GM19035 (cell line): ENCODE results near the gene PLA2G5.
"Not testable (repeated sequence)": the region's sequence is repeated elsewhere in the genome, so short reads cannot be mapped to it uniquely, and the experiment has no call there.

ENCODE experiments used
- ATAC-seq: cut with Tn5 transposase; IDR thresholded peaks from one replicate; pipeline ENCODE4 v1.9.1; 2021; ENCODE audit not compliant: unreplicated experiment

The PLA2G5 gene, protein sequence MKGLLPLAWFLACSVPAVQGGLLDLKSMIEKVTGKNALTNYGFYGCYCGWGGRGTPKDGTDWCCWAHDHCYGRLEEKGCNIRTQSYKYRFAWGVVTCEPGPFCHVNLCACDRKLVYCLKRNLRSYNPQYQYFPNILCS

DNA sequence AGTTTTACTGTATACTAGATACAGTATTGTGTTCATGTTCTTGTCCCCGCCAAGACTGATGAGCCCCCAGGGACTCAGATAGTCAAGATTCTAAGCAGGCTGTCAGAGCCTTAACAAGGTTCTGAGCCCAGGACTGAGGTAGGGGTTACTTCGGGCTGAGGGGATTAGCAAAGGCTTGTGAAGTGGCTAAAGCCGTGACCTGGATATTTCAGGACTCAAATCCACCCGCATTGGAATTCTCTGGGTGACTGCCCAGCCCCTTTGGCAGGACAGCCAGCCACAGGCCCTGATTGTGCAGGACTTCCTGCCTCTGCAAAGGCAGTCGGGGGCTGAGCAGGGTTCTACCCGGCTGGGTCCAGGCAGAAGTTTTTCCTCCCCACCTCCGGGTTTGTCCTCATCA, at the start of gene PLA2G5:
TSS of gene PLA2G5 (plus strand) at position 321 of the 400 bp plus-strand sequence. CDS start 14,637 bp downstream, outside the sequence.
- ATAC-seq: no peak

DNA sequence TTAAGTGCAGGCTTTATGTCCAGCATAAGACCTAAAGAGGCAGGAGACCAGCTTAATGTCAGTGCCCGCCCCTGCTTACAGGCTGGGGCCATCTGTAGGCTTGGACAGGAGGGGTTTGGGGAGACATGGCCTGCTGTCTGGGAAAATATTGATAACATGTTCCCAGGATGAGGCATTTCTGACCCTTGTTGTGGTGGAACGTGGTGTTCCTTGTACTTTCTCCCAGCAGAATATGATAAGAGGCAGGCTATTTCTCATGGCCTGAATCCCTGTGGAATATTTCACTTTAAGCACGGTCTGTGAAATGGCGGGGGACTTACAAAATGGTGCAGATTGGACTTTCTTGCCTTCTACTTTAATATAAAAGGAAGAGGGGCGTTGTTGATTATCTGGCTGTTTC, 41.9 kb upstream of the PLA2G5 start:
- ATAC-seq: no peak

DNA sequence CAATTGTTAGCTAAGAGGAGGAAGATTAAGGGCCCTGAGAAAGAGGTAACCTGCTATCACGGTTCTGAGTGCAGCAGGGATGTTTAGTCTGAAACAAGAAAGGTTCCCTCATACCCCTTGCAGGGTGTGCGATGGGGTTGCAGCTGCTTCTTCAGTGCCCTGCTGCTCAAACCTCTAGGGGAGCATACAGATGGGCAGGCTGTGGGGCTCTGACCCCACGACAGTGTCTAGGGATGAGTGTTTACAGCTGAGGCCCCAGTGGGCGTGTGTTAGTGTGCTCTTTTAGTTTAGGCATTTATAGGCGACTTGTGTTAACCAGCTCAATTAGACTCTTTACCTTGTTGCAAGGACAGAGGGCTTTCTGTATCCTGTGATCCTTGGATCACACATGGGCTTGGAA, 41.3 kb upstream of the PLA2G5 start:
- ATAC-seq: no peak

DNA sequence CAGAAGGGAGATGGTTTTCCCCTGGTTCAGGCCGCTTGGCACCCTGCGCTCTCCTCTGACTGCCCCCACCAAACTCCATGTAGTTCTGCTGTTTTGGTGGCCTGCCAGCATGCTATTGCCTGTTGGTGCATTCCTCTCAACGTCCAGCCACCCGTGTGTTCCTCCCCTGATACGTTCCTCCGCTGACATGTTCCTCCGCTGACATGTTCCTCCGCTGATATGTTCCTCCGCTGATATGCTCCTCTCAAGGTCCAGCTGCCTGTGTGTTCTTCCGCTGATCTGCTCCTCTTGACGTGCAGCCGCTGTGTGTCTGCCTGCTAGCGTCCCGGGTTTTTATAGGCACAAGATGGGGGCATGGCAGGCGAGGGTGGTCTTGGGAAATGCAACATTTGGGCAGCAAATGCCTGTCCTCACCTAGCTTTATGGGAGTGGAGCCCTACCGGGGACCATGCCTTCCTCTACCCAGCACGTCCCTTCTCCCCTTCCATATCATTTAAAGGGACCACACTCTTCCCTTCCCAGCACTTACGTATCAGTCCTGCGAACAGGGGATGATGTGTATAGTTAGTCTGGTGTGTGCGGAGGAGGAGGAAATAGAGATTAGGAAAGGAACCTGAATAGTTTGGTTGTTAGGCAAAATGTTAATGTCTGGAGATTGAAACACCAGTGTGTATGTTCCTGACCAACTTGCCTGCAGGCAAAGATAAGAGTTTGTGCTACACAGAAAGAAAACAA, 40.6 kb upstream of the PLA2G5 start:
- ATAC-seq: no peak

DNA sequence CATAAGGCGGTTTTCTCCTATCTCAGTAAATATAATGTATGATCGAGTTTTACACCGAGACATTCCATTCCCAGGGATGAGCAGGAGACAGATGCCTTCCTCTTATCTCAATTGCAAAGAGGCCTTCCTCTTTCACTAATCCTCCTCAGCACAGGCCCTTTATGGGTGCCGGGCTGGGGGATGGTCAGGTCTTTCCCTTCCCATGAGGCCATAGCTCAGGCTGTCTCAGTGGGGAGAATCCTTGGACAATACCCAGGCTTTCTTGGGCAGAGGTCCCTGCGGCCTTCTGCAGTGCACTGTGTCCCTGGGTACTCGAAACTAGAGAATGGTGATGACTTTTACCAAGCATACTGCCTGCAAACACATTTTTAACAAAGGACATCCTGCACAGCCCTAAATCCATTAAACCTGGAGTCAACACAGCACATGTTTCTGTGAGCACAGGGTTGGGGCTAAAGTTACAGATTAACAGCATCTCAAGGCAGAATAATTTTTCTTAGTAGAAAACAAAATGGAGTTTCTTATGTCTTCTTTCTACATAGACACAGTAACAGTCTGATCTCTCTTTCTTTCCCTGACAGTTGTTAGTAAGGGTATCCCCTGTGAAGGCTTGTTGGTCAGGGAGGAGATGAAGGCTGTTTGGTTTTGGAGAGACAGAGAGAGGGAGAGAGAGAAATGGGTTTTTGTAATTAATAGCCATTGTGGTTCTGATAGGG, 39.4 kb upstream of the PLA2G5 start:
- ATAC-seq: not testable (repeated sequence)

- ATAC-seq: no peak
Observed at GRCh38 chr1:20031161-20031560, 38.8 kb upstream of the PLA2G5 start.

DNA sequence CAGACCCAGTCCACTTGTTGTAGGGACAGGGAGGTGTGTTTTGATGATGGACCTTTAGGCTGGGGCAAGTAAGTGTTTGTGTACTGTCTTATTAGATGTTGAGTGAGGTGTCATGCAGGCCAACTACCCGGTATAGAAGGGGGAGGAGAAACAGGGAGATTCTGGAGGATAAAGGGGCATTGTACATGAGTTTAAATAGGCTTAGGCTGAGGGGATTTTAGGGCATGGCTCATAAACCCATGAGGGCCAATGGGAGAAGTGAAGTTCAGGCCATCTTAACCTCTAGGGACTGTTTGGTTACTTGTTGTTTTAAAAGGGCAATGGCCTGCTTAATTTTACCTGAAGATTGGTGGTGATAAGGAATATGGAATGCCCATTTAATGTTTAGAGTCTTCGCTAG, 38.2 kb upstream of the PLA2G5 start:
- no peak for ATAC-seq

- ATAC-seq: no peak
Observed at GRCh38 chr1:20032425-20032824, 37.6 kb upstream of the PLA2G5 start.

DNA sequence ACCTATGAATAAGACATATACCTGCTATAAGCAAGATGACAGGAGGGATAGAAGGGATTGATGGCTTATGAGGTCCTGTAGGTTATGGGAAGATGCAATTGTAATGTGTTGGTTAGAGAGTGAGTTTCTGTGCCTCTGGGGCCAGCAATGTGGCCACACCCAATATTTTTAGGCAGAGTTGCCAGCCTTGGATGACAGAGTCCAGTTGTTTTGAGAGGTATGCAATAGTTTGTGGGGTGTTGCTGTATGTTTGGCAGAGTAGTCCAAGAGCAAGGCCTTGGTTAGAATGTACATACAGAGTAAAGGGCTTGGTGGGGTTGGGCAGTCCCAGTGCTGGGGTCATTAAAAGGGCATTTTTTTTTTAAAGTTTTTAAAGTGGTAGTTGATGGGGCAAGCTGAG, 36.6 kb upstream of the PLA2G5 start:
- ATAC-seq: no peak

DNA sequence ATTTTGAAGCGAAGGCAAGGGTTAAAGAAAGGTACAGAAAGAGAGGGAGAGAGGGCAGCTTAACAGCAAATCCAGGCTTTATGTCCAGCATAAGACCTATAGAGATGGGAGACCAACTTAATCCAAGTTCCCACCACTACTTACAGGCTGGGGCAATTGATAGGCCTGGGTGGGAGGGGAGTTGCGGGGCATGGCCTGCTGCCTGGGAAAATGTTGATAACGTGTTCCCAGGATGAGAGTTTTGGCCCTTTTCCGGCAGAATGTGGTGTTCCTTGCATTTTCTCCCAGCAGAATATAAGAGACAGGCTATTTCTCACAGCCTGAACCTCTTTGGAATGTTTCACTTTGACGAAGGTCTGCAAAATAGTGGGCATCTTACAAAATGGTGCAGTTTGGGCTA, 34.9 kb upstream of the PLA2G5 start:
- no peak for ATAC-seq

- no peak for ATAC-seq
Observed at GRCh38 chr1:20037877-20038276, 32.1 kb upstream of the PLA2G5 start.

DNA sequence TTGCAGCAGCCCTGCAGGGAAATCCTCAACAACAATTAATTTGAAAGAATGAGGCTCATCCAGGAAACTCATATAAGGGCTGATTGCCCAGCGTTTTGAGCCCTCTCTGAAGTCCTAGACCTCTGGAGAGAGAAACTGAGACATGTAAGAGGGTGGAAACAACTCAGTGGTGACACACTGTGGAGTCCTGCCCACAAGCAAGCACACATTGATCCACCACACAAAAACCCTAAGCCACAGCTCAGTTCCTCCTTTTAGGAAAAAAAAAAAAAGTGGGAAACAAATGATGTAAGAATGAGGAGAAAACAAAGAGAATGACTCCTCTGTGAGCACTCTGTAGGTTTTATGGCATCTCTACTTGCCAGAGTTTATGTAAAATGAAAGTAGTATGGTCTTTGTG, 22.9 kb upstream of the PLA2G5 start:
- ATAC-seq: no peak

DNA sequence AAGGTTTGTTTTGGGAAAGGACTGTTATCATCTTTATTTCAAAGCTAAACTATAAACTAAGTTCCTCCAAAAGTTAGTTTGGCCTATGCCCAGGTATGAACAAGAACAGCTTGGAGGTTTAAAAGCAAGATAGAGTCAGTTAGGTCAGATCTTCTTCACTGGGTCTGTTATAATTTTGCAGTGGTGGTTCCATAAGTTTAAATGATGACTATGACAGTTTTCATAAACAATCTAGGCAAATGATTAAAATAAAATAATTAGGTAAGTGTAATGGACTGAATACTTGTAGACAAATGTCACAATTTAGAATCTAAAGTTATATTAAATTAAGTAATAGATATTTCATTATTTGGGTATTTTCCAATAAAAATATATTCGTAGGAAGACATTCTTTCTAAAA, 21.4 kb upstream of the PLA2G5 start:
- ATAC-seq: no peak

- not testable (repeated sequence) for ATAC-seq
Observed at GRCh38 chr1:20049056-20049798, 20.8 kb upstream of the PLA2G5 start.

DNA sequence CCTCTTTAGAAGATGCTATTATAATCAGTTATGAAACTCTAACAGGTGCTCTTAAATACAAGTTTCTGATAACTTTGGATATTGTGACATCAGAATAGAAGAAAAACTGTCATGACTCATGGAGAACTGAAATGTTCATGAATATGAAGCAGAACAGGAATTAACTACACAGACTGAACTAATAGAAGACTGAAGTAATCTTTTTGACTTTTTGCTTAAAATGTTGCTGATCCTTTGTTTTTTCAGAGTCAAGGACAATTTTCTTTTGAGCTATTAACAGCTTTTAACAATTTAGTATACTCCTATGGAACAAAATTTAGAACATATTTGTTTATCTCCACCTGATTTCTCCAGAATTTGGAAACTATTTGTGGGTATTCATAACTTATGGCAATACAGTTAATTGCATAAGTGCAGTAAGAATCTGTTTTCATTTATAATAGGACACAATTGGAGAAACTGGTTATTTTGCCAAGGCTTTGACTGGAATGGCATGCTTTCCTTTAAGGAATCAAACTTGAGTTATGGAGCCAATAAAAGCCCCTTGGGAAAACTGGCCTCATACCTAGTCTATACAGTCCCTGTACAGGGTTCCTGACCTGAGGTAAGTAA, 18.7 kb upstream of the PLA2G5 start:
- no peak for ATAC-seq

DNA sequence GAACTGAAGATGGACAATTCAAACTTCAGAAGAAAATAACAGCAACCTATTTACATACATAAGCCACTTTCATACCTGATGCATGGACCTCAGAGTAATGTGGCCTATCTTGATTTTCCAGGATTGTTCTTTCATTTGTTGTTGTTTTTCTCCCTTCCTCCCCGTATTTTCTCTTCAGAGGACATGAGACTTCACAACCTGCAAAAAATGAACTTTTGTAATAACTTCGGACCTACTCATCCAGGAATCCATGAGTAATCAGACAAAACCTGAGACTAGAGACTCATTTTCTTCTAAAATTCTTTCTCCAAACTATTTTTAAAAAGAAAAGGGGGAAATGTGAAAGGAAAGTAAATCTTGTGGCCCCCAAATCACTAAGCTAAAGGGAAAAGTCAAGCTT, 17.6 kb upstream of the PLA2G5 start:
- ATAC-seq: no peak

DNA sequence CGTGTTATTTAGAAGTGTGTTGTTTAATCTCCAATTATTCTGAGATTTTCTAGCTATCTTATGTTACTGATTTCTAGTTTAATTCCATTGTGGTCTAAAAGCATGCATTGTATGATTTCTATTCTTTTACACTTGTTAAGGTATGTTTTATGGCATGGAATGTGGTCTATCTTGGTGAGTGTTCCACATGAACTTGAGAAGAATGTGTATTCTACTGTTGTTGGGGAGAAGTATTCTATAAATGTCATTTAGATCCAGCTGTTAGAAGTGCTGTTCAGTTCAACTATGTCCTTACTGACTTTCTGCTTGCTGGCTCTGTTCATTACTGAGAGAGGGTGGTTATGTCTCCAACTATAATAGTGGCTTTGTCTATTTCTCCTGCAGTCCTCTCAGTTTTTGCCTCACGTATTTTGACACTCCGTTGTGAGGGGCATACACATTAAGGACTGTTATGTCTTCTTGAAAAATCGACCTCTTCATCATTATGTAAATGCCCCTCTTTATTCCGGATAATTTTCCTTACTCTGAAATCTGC, 12.0 kb upstream of the PLA2G5 start:
- no peak for ATAC-seq

GRCh38 chr1:20058531-20058930, 11.5 kb upstream of the PLA2G5 start:
- no peak for ATAC-seq

DNA sequence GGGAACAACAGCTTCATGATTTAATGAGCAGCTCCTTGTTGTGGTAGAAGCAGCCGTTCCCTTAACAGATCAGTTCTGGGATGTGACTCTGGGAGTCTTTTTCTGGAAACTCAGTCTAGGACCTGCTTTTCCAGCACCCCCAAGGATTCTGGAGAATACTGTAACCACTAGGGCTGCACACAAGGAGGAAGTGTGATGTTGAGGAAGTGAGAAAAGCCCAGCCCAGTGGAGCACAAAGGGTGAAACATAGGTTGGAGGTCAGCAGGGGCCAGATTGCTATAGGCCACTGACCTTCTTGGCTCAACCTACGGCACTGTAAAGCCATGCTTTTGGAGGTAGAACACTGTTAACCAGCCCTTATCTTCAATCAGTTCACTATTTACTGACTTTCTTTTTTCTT, 10.1 kb upstream of the PLA2G5 start:
- ATAC-seq: no peak

DNA sequence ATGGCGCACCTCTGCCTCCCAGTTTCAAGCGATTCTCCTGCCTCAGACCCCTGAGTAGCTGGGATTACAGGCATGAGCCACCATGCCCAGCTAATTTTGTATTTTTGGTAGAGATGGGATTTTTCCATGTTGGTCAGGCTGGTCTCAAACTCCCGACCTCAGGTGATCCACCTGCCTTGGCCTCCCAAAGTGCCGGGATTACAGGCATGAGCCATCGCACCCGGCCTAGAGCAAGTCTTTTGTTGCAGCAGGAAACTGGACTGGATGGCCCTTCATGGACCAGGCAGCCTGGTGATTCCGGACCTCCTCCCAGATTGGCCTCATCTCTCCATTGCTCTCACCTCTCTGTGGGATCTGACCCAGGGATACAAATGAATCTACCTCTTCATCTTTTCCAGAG, 9.2 kb upstream of the PLA2G5 start:
- ATAC-seq: not testable (repeated sequence)

- no peak for ATAC-seq
Observed at GRCh38 chr1:20061866-20062265, 8.1 kb upstream of the PLA2G5 start.
